Activated CD4-positive, alpha-beta T cell treated with anti-CD3 and anti-CD28 coated beads, Interleukin-2, amount 10 ng/mL, durations not matched to agents 24 days and 14 days (primary cell): ENCODE measurements around the gene NFS1. TPM values are rescaled to one million over a fixed set of nuclear protein-coding genes. Genes with fewer than 3 reads are reported as not detected.
"Not testable (repeated sequence)": the region's sequence is repeated elsewhere in the genome, so short reads cannot be mapped to it uniquely, and the experiment has no call there.

Experiments used
- DNase-seq: peaks from one replicate; pipeline ENCODE4 v3.0.0; 2022
- H3K27ac Mint-ChIP-seq: one replicate; pipeline ENCODE4 v1.8.0; 2022; ENCODE audit warnings: mild to moderate bottlenecking, mixed read lengths
- H3K27me3 Mint-ChIP-seq: one replicate; pipeline ENCODE4 v1.8.0; 2022; ENCODE audit warnings: mixed read lengths
- H3K36me3 Mint-ChIP-seq: one replicate; pipeline ENCODE4 v1.8.0; 2022; ENCODE audit warnings: low read depth, mild to moderate bottlenecking, mixed read lengths
- H3K4me1 Mint-ChIP-seq: one replicate; pipeline ENCODE4 v1.8.0; 2021; ENCODE audit warnings: mixed read lengths
- H3K4me3 Mint-ChIP-seq: one replicate; pipeline ENCODE4 v1.8.0; 2022; ENCODE audit warnings: mild to moderate bottlenecking, moderate library complexity, mixed read lengths
- H3K9me3 Mint-ChIP-seq: one replicate; pipeline ENCODE4 v1.8.0; 2021; ENCODE audit warnings: mixed read lengths
- intact Hi-C: fragments of 100-400 bp; cut with micrococcal nuclease; formaldehyde crosslinking; loops from one replicate; pipeline ENCODE4 v1.15.1; 2023
- total RNA-seq: library from RNA; stranded (reverse); gene quantifications from 2 replicates; pipeline ENCODE4 v1.2.3, GENCODE V29; 2022

NFS1 gene
- total RNA-seq, 1 donor from 2014 or later, result 42.8 TPM

- Mint-ChIP-seq H3K4me3 (no peak overlapping the region), H3K9me3 (no peaks in the 10 kb centered on the region), H3K36me3 (peaks cover 38% of the 10 kb centered on the region), H3K4me1 (peaks cover 30% of the 10 kb centered on the region), H3K27ac (no peak overlapping the region), H3K27me3 (no peaks in the 10 kb centered on the region)
- DNase-seq, result no peak
- intact Hi-C loops, result loop anchor here (5.0 kb wide), 1 partner anchor 233 kb away; no protein-coding TSS in a partner anchor
Observed at GRCh38 chr20:35695245-35695749, 3.9 kb downstream of the NFS1 start.

- Mint-ChIP-seq H3K9me3 (no peaks in the 10 kb centered on the region), H3K27ac (no peak overlapping the region), H3K36me3 (peaks cover 49% of the 10 kb centered on the region), H3K4me3 (no peak overlapping the region), H3K27me3 (no peaks in the 10 kb centered on the region), H3K4me1 (peaks cover 2% of the 10 kb centered on the region)
- intact Hi-C loops, result no loop called here
- no peak for DNase-seq
Observed at GRCh38 chr20:35690265-35690664, 8.9 kb downstream of the NFS1 start.

- DNase-seq, intact Hi-C loops, H3K4me1 Mint-ChIP-seq, H3K9me3 Mint-ChIP-seq, H3K4me3 Mint-ChIP-seq, H3K27me3 Mint-ChIP-seq, H3K27ac Mint-ChIP-seq: not testable (repeated sequence)
- peaks cover 38% of the 10 kb centered on the region for H3K36me3 Mint-ChIP-seq
Observed at GRCh38 chr20:35686872-35687271, 12.3 kb downstream of the NFS1 start.

- H3K4me3 Mint-ChIP-seq, H3K27ac Mint-ChIP-seq: not testable (repeated sequence)
Observed at GRCh38 chr20:35685368-35685767, 13.8 kb downstream of the NFS1 start.

GRCh38 chr20:35681960-35682359, 17.2 kb downstream of the NFS1 start:
- intact Hi-C loops, result no loop called here
- peaks cover 4% of the 10 kb centered on the region for H3K4me1 Mint-ChIP-seq
- no peak for DNase-seq

More at GRCh38 chr20:35685368-35685767, 13.8 kb downstream of the NFS1 start:
- H3K4me1 Mint-ChIP-seq, H3K27me3 Mint-ChIP-seq, H3K9me3 Mint-ChIP-seq, intact Hi-C loops, DNase-seq: not testable (repeated sequence)
- H3K36me3 Mint-ChIP-seq, result peaks cover 36% of the 10 kb centered on the region

GRCh38 chr20:35680452-35681183, 18.5 kb downstream of the NFS1 start:
- H3K27me3 Mint-ChIP-seq, result no peaks in the 10 kb centered on the region
- peaks cover 11% of the 10 kb centered on the region for H3K36me3 Mint-ChIP-seq
- peak overlapping the region; percentile 8 for H3K27ac Mint-ChIP-seq
- no peak for DNase-seq
- H3K4me1 Mint-ChIP-seq, result peaks cover 4% of the 10 kb centered on the region
- intact Hi-C loops, result no loop called here
- H3K4me3 Mint-ChIP-seq, result no peak overlapping the region
- no peaks in the 10 kb centered on the region for H3K9me3 Mint-ChIP-seq

More at GRCh38 chr20:35681960-35682359, 17.2 kb downstream of the NFS1 start:
- no peak overlapping the region for H3K4me3 Mint-ChIP-seq
- no peak overlapping the region for H3K27ac Mint-ChIP-seq
- H3K36me3 Mint-ChIP-seq, result peaks cover 18% of the 10 kb centered on the region
- H3K9me3 Mint-ChIP-seq, result no peaks in the 10 kb centered on the region
- no peaks in the 10 kb centered on the region for H3K27me3 Mint-ChIP-seq

GRCh38 chr20:35674921-35675320, 24.2 kb downstream of the NFS1 start:
- Mint-ChIP-seq H3K9me3 (no peaks in the 10 kb centered on the region), H3K4me1 (no peaks in the 10 kb centered on the region), H3K4me3 (no peak overlapping the region), H3K36me3 (peaks cover 27% of the 10 kb centered on the region), H3K27ac (no peak overlapping the region), H3K27me3 (no peaks in the 10 kb centered on the region)
- no peak for DNase-seq
- intact Hi-C loops, result no loop called here

GRCh38 chr20:35673884-35674283, 25.3 kb downstream of the NFS1 start:
- no peak for DNase-seq
- no peak overlapping the region for H3K4me3 Mint-ChIP-seq
- intact Hi-C loops, result no loop called here
- no peaks in the 10 kb centered on the region for H3K27me3 Mint-ChIP-seq
- H3K9me3 Mint-ChIP-seq, result no peaks in the 10 kb centered on the region
- no peak overlapping the region for H3K27ac Mint-ChIP-seq
- peaks cover 34% of the 10 kb centered on the region for H3K36me3 Mint-ChIP-seq
- H3K4me1 Mint-ChIP-seq, result no peaks in the 10 kb centered on the region

GRCh38 chr20:35669681-35670080, 29.5 kb downstream of the NFS1 start:
- DNase-seq, result no peak
- Mint-ChIP-seq H3K9me3 (no peaks in the 10 kb centered on the region), H3K27ac (no peak overlapping the region), H3K36me3 (peaks cover 43% of the 10 kb centered on the region), H3K4me3 (no peak overlapping the region), H3K4me1 (peaks cover 2% of the 10 kb centered on the region), H3K27me3 (no peaks in the 10 kb centered on the region)
- intact Hi-C loops, result no loop called here

- Mint-ChIP-seq H3K36me3 (peaks cover 43% of the 10 kb centered on the region), H3K4me1 (peaks cover 2% of the 10 kb centered on the region), H3K9me3 (no peaks in the 10 kb centered on the region), H3K27me3 (no peaks in the 10 kb centered on the region), H3K27ac (no peak overlapping the region), H3K4me3 (no peak overlapping the region)
- intact Hi-C loops, result no loop called here
- no peak for DNase-seq
Observed at GRCh38 chr20:35669221-35669620, 29.9 kb downstream of the NFS1 start.

GRCh38 chr20:35665949-35666288, 33.2 kb downstream of the NFS1 start:
- Mint-ChIP-seq H3K4me1 (peaks cover 28% of the 10 kb centered on the region), H3K27ac (peak overlapping the region; percentile 29), H3K4me3 (peak overlapping the region; percentile 35), H3K36me3 (peaks cover 48% of the 10 kb centered on the region), H3K9me3 (no peaks in the 10 kb centered on the region), H3K27me3 (no peaks in the 10 kb centered on the region)
- intact Hi-C loops, result loop anchor here (2.0 kb wide), 1 partner anchor 33 kb away; the partner anchor contains the start of genes NFS1 and ROMO1
- DNase-seq, result no peak

- no peaks in the 10 kb centered on the region for H3K27me3 Mint-ChIP-seq
- intact Hi-C loops, result loop anchor here (1.0 to 5.0 kb wide), 5 partner anchors 34 to 288 kb away; partner anchors contain the start of genes CEP250, NFS1, RBM39 and ROMO1
- H3K9me3 Mint-ChIP-seq, result no peaks in the 10 kb centered on the region
- H3K4me3 Mint-ChIP-seq, result peak within 1 kb of the TSS; percentile 91
- peaks cover 40% of the 10 kb centered on the region for H3K4me1 Mint-ChIP-seq
- peak within 1 kb of the TSS; percentile 99 for H3K27ac Mint-ChIP-seq
- H3K36me3 Mint-ChIP-seq, result peaks cover 51% of the 10 kb centered on the region
- DNase-seq, result peak; percentile 98
Observed at GRCh38 chr20:35664466-35665206, 34.5 kb downstream of the NFS1 start, which contains the start of the genes CPNE1 and RBM12. TSS of gene CPNE1 (minus strand) at chr20:35664900. CDS start at chr20:35632923, 31,977 bp downstream. TSS of gene RBM12 (minus strand) at chr20:35664900. CDS start at chr20:35655322, 9,578 bp downstream.

GRCh38 chr20:35663516-35664465, 35.4 kb downstream of the NFS1 start:
- DNase-seq, result peak; percentile 90
- intact Hi-C loops, result loop anchor here (1.0 to 5.0 kb wide), 5 partner anchors 35 to 289 kb away; partner anchors contain the start of genes CEP250, NFS1, RBM39 and ROMO1
- H3K4me3 Mint-ChIP-seq, result peak overlapping the region; percentile 91
- no peaks in the 10 kb centered on the region for H3K27me3 Mint-ChIP-seq
- no peaks in the 10 kb centered on the region for H3K9me3 Mint-ChIP-seq
- H3K27ac Mint-ChIP-seq, result peak overlapping the region; percentile 99
- peaks cover 49% of the 10 kb centered on the region for H3K36me3 Mint-ChIP-seq
- peaks cover 45% of the 10 kb centered on the region for H3K4me1 Mint-ChIP-seq
